Neural cell (in vitro differentiated cells): ENCODE results near the gene COL5A1. TPM values are rescaled to one million over a fixed set of nuclear protein-coding genes. Genes with fewer than 3 reads are reported as not detected.

Source experiments
- H2AFZ ChIP-seq: fragments of 200-600, 300-800 bp; sonication (generic), shearing (Covaris generic); 2 replicates; pipeline ENCODE4 v1.6.0; 2014; ENCODE audit warnings: low read depth, mild to moderate bottlenecking, antibody characterized with exemption, low read length, moderate library complexity
- H3F3A ChIP-seq: fragments of 200-600 bp; shearing (Covaris generic); 2 replicates; pipeline ENCODE4 v1.6.1; 2016; ENCODE audit warnings: mild to moderate bottlenecking, moderate library complexity, mixed read lengths, antibody characterized with exemption, low read length; ENCODE audit not compliant: insufficient read depth, poor library complexity, severe bottlenecking
- H3K27ac ChIP-seq: fragments of 200-600, 300-800 bp; sonication (generic), shearing (Covaris generic); 2 replicates; pipeline ENCODE4 v1.5.1; 2014; ENCODE audit warnings: mild to moderate bottlenecking, low read length, moderate library complexity
- H3K27me3 ChIP-seq: fragments of 300-800, 200-600 bp; sonication (generic), shearing (Covaris generic); 2 replicates; pipeline ENCODE4 v1.6.0; 2014; ENCODE audit warnings: mild to moderate bottlenecking, low read depth, low read length, moderate library complexity; ENCODE audit not compliant: insufficient read depth
- H3K36me3 ChIP-seq: fragments of 300-800, 200-600 bp; sonication (generic), shearing (Covaris generic); 2 replicates; pipeline ENCODE4 v1.5.1; 2014; ENCODE audit warnings: mild to moderate bottlenecking, antibody characterized with exemption, low read length, moderate library complexity; ENCODE audit not compliant: insufficient read depth
- H3K4me2 ChIP-seq: fragments of 300-800, 200-600 bp; sonication (generic), shearing (Covaris generic); 2 replicates; pipeline ENCODE4 v1.6.0; 2014; ENCODE audit warnings: mild to moderate bottlenecking, low read length
- H3K4me3 ChIP-seq: fragments of 300-800, 200-600 bp; sonication (generic), shearing (Covaris generic); 2 replicates; pipeline ENCODE4 v1.5.1; 2014; ENCODE audit warnings: mild to moderate bottlenecking, low read length, moderate library complexity
- H3K79me2 ChIP-seq: fragments of 200-600 bp; shearing (Covaris generic); replicated peaks from 2 replicates; pipeline ENCODE4 v1.6.0; 2014; ENCODE audit warnings: mild to moderate bottlenecking, low read length, moderate library complexity; ENCODE audit not compliant: insufficient read depth
- H3K9ac ChIP-seq: fragments of 300-800, 200-600 bp; sonication (generic), shearing (Covaris generic); 2 replicates; pipeline ENCODE4 v1.6.1; 2016; ENCODE audit warnings: mild to moderate bottlenecking, low read length, mixed read lengths
- H3K9me2 ChIP-seq: fragments of 200-600 bp; shearing (Covaris generic); 2 replicates; pipeline ENCODE4 v1.6.1; 2016; ENCODE audit warnings: mild to moderate bottlenecking, low read length, mixed read lengths; ENCODE audit not compliant: insufficient read depth
- H3K9me3 ChIP-seq: fragments of 200-600, 300-800 bp; sonication (generic), shearing (Covaris generic); 2 replicates; pipeline ENCODE4 v1.6.1; 2016; ENCODE audit warnings: mild to moderate bottlenecking, mixed run types, low read length, moderate library complexity, mixed read lengths
- H4K20me1 ChIP-seq: fragments of 200-600 bp; shearing (Covaris generic); 2 replicates; pipeline ENCODE4 v1.6.1; 2016; ENCODE audit warnings: mild to moderate bottlenecking, mixed run types; ENCODE audit not compliant: insufficient read depth
- EP300 ChIP-seq: fragments of 450-650 bp; conservative IDR thresholded peaks from 2 replicates; pipeline ENCODE4 v1.6.1; 2014; ENCODE audit warnings: antibody characterized with exemption, mild to moderate bottlenecking, moderate library complexity; ENCODE audit not compliant: poor library complexity, severe bottlenecking
- EZH2 ChIP-seq: fragments of 200-600, 300-800 bp; shearing (Covaris generic), sonication (generic); IDR thresholded peaks from 2 replicates; pipeline ENCODE4 v1.6.1; 2014; ENCODE audit warnings: antibody characterized with exemption, low read length, borderline replicate concordance, mild to moderate bottlenecking; ENCODE audit not compliant: insufficient read depth, poor library complexity, severe bottlenecking
- MXI1 ChIP-seq: fragments of 450-650 bp; conservative IDR thresholded peaks from 2 replicates; pipeline ENCODE4 v1.6.1; 2014; ENCODE audit warnings: antibody characterized with exemption, mild to moderate bottlenecking; ENCODE audit not compliant: poor library complexity, severe bottlenecking
- POLR2AphosphoS5 ChIP-seq: IDR thresholded peaks from 2 replicates; pipeline ENCODE4 v1.6.1; 2012
- RAD21 ChIP-seq: fragments of 450-650 bp; conservative IDR thresholded peaks from 2 replicates; pipeline ENCODE4 v1.6.1; 2014; ENCODE audit warnings: antibody characterized with exemption, mild to moderate bottlenecking, moderate library complexity
- SMC3 ChIP-seq: fragments of 450-650 bp; conservative IDR thresholded peaks from 2 replicates; pipeline ENCODE4 v1.6.1; 2014; ENCODE audit warnings: antibody characterized with exemption, mild to moderate bottlenecking, moderate library complexity; ENCODE audit not compliant: poor library complexity
- TAF1 ChIP-seq: IDR thresholded peaks from 2 replicates; pipeline ENCODE4 v1.6.1; 2012; ENCODE audit warnings: low read depth
- polyA plus RNA-seq: library from polyadenylated mRNA; depleted of rRNA; stranded (reverse); fragments of >200 nt; gene quantifications from 2 replicates; pipeline ENCODE4 v1.2.3, GENCODE V29; 2014
- TF ChIP-seq, protein P1 (sequence below): fragments of 450-650 bp; IDR thresholded peaks from 2 replicates; pipeline ENCODE4 v1.5.1; 2014; ENCODE audit warnings: antibody characterized with exemption, mild to moderate bottlenecking, moderate library complexity; ENCODE audit not compliant: poor library complexity, severe bottlenecking
- TF ChIP-seq, protein P2 (sequence below): IDR thresholded peaks from 2 replicates; pipeline ENCODE4 v1.6.1; 2012; ENCODE audit warnings: borderline replicate concordance

Gene COL5A1
- polyA plus RNA-seq, 1 donor from 2014 or later, result not detected

DNA sequence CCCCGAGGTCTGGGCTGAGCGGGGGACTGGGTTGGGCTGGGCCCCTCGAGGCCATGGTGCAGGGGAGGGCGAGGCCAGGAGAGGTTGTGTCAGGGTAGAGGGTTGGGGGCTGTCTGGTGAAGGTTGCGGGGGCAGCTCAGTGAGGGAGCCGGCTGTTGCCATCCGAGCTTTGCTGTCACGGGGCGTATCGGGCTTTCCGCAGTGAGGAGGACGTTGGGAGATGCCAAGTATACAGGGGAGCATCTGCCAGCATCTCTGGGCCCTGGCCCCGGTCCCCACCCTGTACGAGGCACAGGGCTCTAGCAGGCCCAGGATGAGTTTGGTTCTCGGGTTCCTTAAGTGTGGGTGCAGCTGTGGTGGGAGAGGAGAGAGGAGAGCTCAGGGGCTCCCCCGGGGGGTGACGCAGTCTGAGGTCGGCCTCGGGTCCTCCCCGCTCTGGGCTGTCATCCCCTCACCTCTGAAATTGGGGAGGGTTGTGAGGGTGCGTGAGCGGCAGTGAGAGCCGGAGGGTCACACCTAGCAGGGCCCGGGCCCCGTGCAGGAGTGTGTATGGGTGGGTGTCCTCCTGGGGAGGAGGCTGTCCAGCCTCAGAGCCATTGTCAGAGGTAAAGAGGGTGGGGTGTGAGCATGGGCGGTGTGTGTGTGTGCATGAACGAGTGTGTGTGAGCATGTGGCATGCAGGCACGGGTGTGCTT is 87.3 kb downstream of the COL5A1 start:
- Histone ChIP-seq H3K9ac (no peak overlapping the region), H3K36me3 (no peaks in the 10 kb centered on the region), H3K27ac (no peak overlapping the region), H3K27me3 (no peaks in the 10 kb centered on the region), H2AFZ (no peak overlapping the region), H3K9me3 (no peaks in the 10 kb centered on the region), H4K20me1 (no peaks in the 10 kb centered on the region), H3K9me2 (no peaks in the 10 kb centered on the region), H3K79me2 (no peaks in the 10 kb centered on the region), H3K4me2 (no peak overlapping the region), H3K4me3 (no peak overlapping the region), H3F3A (no peaks in the 10 kb centered on the region)
- TF ChIP-seq, protein P1, sequence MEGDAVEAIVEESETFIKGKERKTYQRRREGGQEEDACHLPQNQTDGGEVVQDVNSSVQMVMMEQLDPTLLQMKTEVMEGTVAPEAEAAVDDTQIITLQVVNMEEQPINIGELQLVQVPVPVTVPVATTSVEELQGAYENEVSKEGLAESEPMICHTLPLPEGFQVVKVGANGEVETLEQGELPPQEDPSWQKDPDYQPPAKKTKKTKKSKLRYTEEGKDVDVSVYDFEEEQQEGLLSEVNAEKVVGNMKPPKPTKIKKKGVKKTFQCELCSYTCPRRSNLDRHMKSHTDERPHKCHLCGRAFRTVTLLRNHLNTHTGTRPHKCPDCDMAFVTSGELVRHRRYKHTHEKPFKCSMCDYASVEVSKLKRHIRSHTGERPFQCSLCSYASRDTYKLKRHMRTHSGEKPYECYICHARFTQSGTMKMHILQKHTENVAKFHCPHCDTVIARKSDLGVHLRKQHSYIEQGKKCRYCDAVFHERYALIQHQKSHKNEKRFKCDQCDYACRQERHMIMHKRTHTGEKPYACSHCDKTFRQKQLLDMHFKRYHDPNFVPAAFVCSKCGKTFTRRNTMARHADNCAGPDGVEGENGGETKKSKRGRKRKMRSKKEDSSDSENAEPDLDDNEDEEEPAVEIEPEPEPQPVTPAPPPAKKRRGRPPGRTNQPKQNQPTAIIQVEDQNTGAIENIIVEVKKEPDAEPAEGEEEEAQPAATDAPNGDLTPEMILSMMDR, result no peak
- TF ChIP-seq, protein P2, sequence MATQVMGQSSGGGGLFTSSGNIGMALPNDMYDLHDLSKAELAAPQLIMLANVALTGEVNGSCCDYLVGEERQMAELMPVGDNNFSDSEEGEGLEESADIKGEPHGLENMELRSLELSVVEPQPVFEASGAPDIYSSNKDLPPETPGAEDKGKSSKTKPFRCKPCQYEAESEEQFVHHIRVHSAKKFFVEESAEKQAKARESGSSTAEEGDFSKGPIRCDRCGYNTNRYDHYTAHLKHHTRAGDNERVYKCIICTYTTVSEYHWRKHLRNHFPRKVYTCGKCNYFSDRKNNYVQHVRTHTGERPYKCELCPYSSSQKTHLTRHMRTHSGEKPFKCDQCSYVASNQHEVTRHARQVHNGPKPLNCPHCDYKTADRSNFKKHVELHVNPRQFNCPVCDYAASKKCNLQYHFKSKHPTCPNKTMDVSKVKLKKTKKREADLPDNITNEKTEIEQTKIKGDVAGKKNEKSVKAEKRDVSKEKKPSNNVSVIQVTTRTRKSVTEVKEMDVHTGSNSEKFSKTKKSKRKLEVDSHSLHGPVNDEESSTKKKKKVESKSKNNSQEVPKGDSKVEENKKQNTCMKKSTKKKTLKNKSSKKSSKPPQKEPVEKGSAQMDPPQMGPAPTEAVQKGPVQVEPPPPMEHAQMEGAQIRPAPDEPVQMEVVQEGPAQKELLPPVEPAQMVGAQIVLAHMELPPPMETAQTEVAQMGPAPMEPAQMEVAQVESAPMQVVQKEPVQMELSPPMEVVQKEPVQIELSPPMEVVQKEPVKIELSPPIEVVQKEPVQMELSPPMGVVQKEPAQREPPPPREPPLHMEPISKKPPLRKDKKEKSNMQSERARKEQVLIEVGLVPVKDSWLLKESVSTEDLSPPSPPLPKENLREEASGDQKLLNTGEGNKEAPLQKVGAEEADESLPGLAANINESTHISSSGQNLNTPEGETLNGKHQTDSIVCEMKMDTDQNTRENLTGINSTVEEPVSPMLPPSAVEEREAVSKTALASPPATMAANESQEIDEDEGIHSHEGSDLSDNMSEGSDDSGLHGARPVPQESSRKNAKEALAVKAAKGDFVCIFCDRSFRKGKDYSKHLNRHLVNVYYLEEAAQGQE, result no peak
- TF ChIP-seq RAD21 (no peak), TAF1 (no peak), EP300 (no peak), EZH2 (no peak), SMC3 (no peak), MXI1 (no peak)

DNA sequence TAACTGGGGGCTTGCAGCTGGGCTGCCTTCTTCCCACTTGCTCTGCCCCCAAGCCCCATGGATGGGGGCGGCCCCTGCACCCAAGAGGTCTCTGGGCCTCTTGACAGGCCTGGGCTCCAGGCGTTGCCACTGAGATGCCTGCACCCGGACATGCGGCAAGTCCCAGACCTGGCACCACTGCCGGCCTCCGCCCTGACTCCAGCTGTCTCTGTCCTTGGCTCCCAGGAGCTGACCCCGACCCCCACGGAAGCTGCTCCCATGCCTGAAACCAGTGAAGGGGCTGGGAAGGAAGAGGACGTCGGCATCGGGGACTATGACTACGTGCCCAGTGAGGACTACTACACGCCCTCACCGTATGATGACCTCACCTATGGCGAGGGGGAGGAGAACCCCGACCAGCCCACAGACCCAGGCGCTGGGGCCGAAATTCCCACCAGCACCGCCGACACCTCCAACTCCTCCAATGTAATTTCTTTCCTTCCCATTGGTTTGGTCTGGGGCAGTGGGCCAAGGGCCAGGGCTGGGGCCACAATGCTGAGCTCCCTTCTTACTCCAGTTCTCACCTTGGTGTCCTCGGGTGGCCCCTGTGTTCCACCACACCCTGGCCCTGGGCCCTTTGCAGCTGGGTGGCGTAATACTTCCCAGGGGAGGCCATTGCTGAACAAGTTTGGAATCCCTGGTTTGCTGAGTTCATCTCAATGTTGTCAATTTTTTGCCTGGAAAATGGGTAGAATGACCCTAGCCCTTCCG is 88.6 kb downstream of the COL5A1 start:
- Histone ChIP-seq H3K4me2 (no peak overlapping the region), H3K79me2 (no peaks in the 10 kb centered on the region), H3K4me3 (no peak overlapping the region), H3K9me3 (no peaks in the 10 kb centered on the region), H4K20me1 (no peaks in the 10 kb centered on the region), H3K9ac (no peak overlapping the region), H3K9me2 (no peaks in the 10 kb centered on the region), H3K27me3 (no peaks in the 10 kb centered on the region), H3F3A (no peaks in the 10 kb centered on the region), H2AFZ (no peak overlapping the region), H3K27ac (no peak overlapping the region), H3K36me3 (no peaks in the 10 kb centered on the region)
- TF ChIP-seq, protein P1, result no peak
- TF ChIP-seq MXI1, result no peak
- TF ChIP-seq SMC3, result no peak
- no peak for TF ChIP-seq POLR2AphosphoS5
- TF ChIP-seq, protein P2, result no peak
- no peak for TF ChIP-seq EP300
- no peak for TF ChIP-seq RAD21
- no peak for TF ChIP-seq TAF1
- TF ChIP-seq EZH2, result no peak
